ENCODE results near the gene SORBS1. TPM values are rescaled to one million over a fixed set of nuclear protein-coding genes. Genes with fewer than 3 reads are reported as not detected.

Gene SORBS1
- total RNA-seq, 8 experiments from 2014 or later: 2.0 to 105 (median 35.8) TPM

DNA sequence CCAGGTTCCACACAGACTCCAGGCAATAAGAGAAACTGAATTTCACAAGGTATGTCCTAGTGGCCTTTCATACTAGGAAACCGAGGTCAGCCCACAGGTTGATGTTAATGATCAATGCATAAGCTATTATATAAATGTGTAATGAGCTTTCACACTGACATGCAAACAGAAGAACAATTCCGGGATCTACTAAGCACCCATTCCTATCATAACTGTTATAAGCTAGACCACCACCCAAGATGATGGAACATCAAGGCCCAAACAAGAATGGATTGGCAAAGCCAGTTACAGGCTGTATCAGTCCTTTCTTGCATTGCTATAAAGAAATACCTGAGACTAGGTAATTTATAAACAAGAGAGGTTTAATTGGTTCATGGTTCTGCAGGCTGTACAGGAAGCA lies 15.2 kb downstream of the SORBS1 start:
- ATAC-seq (replicated peaks in 6 of 8): no peak
- H3K4me1 ChIP-seq (replicated peaks in 1 of 2): no peaks in the 10 kb centered on the region
- H3K4me3 ChIP-seq: no peak overlapping the region
- in situ Hi-C loops (cut with MboI; ENCODE audit: low pct_unique_long_range_greater_than_20kb in 2 of 9, low sequenced_read_pairs in 9 of 9, unreplicated experiment in 9 of 9): no loop called here
- no peak overlapping the region for H3K27ac ChIP-seq
- 14 to 100% (median 88%) methylated on average over 1 to 2 of the region's 2 CpGs; no CpG with 5 or more reads in 1 of the 10 experiments for WGBS, 10 experiments

DNA sequence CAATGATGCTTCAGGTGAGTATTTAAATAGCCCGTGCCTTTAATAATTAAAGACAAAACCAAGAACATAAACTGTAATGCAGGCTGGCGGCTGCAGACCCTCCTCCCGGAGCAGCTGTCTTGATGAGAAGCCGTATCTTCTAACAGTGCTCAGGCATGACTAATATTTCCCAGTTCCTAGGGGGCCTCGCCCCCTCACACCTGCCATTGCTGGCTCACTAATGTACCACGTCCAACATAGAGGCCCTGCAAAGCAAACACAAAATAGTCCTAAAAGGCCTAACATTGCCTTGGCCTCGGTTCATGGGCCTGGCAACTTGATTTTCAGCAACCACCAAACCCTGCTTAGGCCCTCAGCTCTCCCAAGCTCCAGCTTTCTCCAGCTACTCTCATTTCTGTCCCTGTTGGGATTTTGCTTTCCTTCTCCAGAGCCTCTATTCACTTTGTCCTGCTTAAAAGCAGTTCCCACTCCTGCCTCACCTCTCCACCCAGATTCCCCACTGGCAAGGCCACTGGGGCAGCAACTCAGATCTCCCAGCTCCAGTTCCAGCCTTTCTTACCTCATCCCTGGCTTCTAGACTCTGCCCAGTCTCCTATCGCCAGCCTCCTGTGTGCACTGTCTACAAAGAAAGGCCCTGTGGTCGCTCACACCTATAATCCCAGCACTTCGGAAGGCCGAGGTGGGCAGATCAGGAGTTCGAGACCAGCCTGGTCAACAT lies 16.2 kb downstream of the SORBS1 start:
- 25 to 100% (median 78%) methylated on average over 2 to 10 of the region's 12 CpGs; no CpG with 5 or more reads in 1 of the 10 experiments for WGBS, 10 experiments
- H3K27ac ChIP-seq: no peak overlapping the region
- H3K4me1 ChIP-seq (replicated peaks in 1 of 2): peaks cover 0 to 2% of the 10 kb centered on the region in 2 donors
- ATAC-seq (replicated peaks in 6 of 8): peak in 1 of 8 experiments; percentile 14
- H3K4me3 ChIP-seq: no peak overlapping the region
- in situ Hi-C loops (cut with MboI; ENCODE audit: low pct_unique_long_range_greater_than_20kb in 2 of 9, low sequenced_read_pairs in 9 of 9, unreplicated experiment in 9 of 9): no loop called here

DNA sequence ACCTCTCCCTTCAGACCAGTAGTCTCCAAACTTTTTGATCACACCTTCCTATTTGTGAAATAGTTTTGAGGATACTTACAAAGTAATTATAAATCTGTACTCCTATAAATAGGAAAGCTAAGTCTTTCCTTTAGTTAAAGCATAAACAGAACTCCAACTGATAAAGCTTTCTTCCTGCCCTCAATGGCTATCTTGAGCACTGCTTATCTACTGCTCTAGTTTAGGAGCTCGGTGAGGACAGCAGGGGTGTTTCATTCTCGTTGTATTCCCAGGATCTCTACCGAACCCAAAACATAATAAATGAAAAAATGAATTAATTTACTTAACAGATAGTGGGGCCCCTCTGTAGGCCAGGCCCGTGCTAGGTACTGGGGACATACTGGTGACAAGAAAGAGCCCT lies 17.7 kb downstream of the SORBS1 start:
- H3K27ac ChIP-seq: no peak overlapping the region
- ATAC-seq (replicated peaks in 6 of 8): no peak
- in situ Hi-C loops (cut with MboI; ENCODE audit: low pct_unique_long_range_greater_than_20kb in 2 of 9, low sequenced_read_pairs in 9 of 9, unreplicated experiment in 9 of 9): no loop called here
- WGBS, 10 experiments: 36 to 89% (median 80%) methylated on average over 1 to 4 of the region's 4 CpGs; no CpG with 5 or more reads in 2 of the 10 experiments
- no peak overlapping the region for H3K4me3 ChIP-seq
- H3K4me1 ChIP-seq (replicated peaks in 1 of 2): peaks cover 0 to 6% of the 10 kb centered on the region in 2 donors

DNA sequence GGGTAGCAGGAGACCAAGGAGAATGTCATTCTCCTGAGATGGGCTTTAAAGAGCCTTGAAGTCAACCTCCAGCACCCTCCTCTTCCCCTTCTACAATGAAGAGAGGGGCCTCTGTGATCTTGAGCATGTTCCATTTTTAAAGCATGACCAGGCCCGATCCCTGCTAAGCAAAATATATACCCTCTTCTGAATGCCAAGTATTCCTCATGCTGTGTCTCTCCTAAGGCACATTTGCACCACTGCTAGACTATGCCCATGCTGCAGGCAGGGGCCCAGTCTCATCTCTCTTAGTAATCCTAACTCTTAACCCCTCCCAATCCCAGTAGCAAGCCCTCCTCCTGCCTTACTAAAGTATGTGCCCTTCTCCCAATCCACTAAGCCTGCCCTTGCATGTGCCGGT lies 18.4 kb downstream of the SORBS1 start:
- no peak for ATAC-seq (replicated peaks in 6 of 8)

DNA sequence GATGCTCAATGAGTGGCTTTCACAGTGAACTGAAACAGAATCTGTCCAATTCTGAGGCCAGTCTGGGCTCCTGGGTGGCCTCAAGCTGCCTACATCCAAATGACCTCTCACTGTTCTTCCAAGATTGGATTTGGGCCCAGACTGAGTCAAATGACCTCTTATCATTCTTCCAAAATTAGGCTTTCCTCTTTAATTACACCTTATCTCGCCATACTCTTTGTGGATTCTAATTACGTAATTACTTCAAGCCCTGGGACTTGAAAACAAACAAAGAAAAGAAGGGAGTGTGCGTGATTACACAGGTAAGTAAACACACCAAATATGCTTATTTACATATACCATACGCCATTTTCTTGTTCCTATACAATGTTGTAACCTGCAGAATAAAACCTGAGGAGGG lies 18.8 kb downstream of the SORBS1 start:
- WGBS, 10 experiments: 57 to 100% (median 95%) methylated on average over 1 to 4 of the region's 4 CpGs; no CpG with 5 or more reads in 1 of the 10 experiments
- ATAC-seq (replicated peaks in 6 of 8): no peak

More for the DNA sequence above, 18.4 kb downstream of the SORBS1 start:
- Histone ChIP-seq H3K4me3 (no peak overlapping the region), H3K4me1 (replicated peaks in 1 of 2) (peaks cover 0 to 6% of the 10 kb centered on the region in 2 donors), H3K27ac (no peak overlapping the region)
- in situ Hi-C loops (cut with MboI; ENCODE audit: low pct_unique_long_range_greater_than_20kb in 2 of 9, low sequenced_read_pairs in 9 of 9, unreplicated experiment in 9 of 9): no loop called here
- WGBS, 10 experiments: 80 to 100% (median 93%) methylated on average over 1 to 2 of the region's 2 CpGs; no CpG with 5 or more reads in 4 of the 10 experiments

DNA sequence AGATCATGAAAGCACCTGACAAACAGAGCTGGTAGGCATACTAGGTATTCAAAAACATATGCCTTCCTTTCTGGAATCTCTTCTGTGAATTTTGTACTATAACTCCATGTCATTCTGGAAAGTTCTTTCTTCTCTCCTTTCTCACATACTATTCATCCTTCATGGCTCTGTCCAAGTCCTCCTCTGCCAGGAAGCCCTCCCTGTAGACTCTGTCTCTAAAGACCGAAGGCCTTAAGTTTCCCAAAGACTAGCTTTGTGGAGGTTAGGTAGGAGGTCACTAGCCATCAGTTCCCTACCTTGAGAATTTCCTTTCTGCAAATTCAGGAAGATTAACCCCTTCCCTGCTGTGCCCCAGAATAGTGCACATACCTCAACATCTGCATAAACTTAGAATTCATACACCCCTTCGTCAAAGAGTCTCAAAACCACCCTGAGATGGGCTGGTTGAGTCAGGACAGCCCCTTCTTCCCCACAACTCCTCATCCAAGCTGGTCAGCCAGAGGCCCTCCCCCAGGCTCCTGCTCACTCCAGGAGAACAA lies 20.6 kb downstream of the SORBS1 start:
- no peak overlapping the region for H3K27ac ChIP-seq
- no peak for ATAC-seq (replicated peaks in 6 of 8)
- WGBS, 10 experiments: 17 to 91% (median 60%) methylated on average over 1 to 2 of the region's 2 CpGs; no CpG with 5 or more reads in 5 of the 10 experiments
- in situ Hi-C loops (cut with MboI; ENCODE audit: low pct_unique_long_range_greater_than_20kb in 2 of 9, low sequenced_read_pairs in 9 of 9, unreplicated experiment in 9 of 9): no loop called here
- H3K4me3 ChIP-seq: no peak overlapping the region
- peaks cover 14 to 16% of the 10 kb centered on the region in 2 donors for H3K4me1 ChIP-seq (replicated peaks in 1 of 2)

More for the DNA sequence above, 18.8 kb downstream of the SORBS1 start:
- Histone ChIP-seq H3K4me3 (no peak overlapping the region), H3K4me1 (replicated peaks in 1 of 2) (peaks cover 0 to 6% of the 10 kb centered on the region in 2 donors), H3K27ac (no peak overlapping the region)
- in situ Hi-C loops (cut with MboI; ENCODE audit: low pct_unique_long_range_greater_than_20kb in 2 of 9, low sequenced_read_pairs in 9 of 9, unreplicated experiment in 9 of 9): no loop called here

DNA sequence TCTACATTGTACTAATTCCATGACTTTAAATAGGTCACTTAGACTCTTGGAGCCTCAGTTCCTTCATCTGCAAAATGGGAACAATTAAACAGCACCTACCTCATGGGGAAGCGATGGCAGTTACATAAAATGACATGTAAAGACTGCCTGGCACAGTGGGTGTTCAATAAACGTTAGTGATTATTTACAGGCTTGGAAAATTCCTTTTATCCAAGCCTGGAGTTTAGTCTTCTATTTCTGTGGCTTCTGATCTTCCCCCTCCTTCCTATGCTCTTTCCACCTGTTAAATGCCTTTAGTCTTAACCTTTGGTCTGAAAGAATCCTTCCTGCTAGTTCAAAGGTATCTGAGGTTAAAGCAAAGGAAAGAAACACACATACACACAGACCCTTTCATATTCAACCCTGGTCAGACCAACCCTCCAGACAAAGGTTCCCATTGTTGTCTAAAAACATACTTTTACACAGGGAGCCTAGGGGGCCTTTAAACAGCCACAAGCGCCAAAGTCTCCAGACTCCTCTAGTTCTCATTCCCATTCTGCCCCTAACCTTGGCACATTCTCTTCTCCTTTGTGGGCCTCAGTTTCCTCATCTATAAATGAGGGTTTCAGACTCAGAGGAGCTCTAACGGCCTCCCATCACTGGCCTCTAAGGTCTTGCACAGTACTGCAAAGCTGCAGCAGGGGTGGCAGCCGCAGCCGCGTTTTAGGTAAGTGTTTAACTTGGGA lies 21.4 kb downstream of the SORBS1 start:
- H3K27ac ChIP-seq: no peak overlapping the region
- H3K4me3 ChIP-seq: no peak overlapping the region
- no peak for ATAC-seq (replicated peaks in 6 of 8)
- in situ Hi-C loops (cut with MboI; ENCODE audit: low pct_unique_long_range_greater_than_20kb in 2 of 9, low sequenced_read_pairs in 9 of 9, unreplicated experiment in 9 of 9): no loop called here
- peaks cover 20 to 22% of the 10 kb centered on the region in 2 donors for H3K4me1 ChIP-seq (replicated peaks in 1 of 2)
- WGBS, 10 experiments: 44 to 75% (median 59%) methylated on average over 2 to 6 of the region's 7 CpGs; no CpG with 5 or more reads in 2 of the 10 experiments

DNA sequence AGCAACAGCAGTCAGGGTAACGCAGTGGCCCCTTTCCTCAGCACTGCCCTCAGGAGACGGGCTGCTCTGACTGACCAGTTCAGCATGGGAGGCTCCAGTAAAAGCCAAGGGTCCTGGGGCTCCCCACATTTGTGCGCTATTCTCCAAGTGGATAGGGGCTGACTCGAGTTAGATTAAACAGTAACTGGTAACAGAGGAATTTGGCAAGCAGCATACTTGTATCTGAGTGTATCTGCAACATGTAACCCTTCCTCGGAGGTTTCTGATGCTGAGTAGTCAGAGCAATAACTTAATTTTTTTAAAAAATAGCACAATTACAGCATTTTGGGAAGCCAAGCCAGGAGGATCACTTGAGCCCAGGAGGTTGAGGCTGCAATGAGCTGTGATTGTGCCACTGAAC lies 22.8 kb downstream of the SORBS1 start:
- in situ Hi-C loops (cut with MboI; ENCODE audit: low pct_unique_long_range_greater_than_20kb in 2 of 9, low sequenced_read_pairs in 9 of 9, unreplicated experiment in 9 of 9): no loop called here
- no peak overlapping the region for H3K27ac ChIP-seq
- H3K4me1 ChIP-seq (replicated peaks in 1 of 2): peaks cover 20 to 26% of the 10 kb centered on the region in 2 donors
- 0 to 100% (median 88%) methylated on average over 1 to 3 of the region's 5 CpGs; no CpG with 5 or more reads in 2 of the 10 experiments for WGBS, 10 experiments
- no peak for ATAC-seq (replicated peaks in 6 of 8)
- no peak overlapping the region for H3K4me3 ChIP-seq

DNA sequence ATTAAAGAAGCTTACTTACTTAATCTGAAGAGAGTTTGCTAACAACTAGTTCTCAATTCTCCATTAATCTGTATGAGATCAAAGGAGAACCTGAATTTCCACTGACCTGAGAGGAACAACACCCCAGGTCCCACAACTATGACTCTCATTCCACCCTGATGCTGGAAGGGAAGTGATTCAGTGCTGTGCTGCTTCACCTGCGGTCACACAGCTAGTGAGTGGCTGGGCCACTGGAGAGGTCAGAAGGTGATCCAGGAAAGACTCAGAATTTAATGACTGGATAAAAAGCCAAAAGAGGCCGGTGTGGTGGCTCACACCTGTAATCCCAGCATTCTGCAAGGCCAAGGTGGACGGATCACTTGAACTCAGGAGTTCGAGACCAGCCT lies 23.6 kb downstream of the SORBS1 start:
- H3K27ac ChIP-seq: no peak overlapping the region
- peaks cover 24 to 34% of the 10 kb centered on the region in 2 donors for H3K4me1 ChIP-seq (replicated peaks in 1 of 2)
- in situ Hi-C loops (cut with MboI; ENCODE audit: low pct_unique_long_range_greater_than_20kb in 2 of 9, low sequenced_read_pairs in 9 of 9, unreplicated experiment in 9 of 9): no loop called here
- WGBS, 10 experiments: 58 to 100% (median 87%) methylated on average over 2 to 3 of the region's 4 CpGs; no CpG with 5 or more reads in 1 of the 10 experiments
- ATAC-seq (replicated peaks in 6 of 8): no peak
- no peak overlapping the region for H3K4me3 ChIP-seq

DNA sequence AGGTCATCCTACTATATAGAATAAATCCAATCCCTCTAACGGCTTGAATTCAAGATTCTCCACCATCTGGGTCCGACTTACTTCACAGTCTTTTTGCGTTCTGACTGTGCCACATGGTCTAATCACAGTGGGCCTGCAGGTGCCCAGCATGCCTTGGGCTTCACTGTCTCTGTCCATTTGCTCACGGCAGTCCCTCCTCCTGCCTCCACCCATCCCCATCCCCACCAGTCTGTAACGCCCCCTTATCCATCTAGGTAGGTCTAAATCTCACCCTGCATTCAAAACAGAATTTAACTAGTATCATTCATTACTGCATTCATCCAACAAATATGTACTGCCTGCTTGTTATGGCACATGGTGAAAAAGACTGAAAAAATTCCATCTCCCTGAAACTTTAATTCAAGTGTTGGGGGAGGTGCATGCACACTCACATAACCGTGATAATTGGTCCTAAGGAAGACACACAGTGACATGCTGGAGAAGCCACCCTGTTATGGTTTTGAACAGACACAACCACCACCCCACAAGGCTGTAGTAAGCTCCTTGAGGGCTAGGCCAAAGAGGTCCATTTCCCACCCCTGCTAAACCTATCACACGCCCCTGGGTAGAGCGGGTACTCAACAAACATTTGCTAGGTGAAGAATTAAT lies 24.2 kb downstream of the SORBS1 start:
- no peak for ATAC-seq (replicated peaks in 6 of 8)
- in situ Hi-C loops (cut with MboI; ENCODE audit: low pct_unique_long_range_greater_than_20kb in 2 of 9, low sequenced_read_pairs in 9 of 9, unreplicated experiment in 9 of 9): no loop called here

DNA sequence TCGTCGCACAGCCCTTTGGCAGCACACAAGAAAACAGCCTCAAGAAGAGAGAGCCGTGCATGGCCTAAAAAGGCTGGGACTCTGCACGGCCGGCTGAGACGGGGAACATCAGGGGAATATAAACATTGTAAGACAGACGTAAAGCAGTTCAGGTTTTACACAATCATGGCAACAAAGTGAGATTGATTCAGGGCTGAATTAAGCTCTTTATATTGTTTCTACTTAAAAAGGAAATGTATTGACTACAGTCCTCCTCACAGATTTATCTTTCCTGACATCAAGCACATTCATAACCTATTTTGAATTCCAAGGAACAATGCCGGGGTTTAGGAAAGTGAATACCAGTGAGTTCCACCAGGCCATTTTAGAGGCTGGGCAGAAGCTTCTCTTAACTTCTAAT lies 25.2 kb downstream of the SORBS1 start:
- Histone ChIP-seq H3K4me1 (replicated peaks in 1 of 2) (peaks cover 24 to 35% of the 10 kb centered on the region in 2 donors), H3K27ac (peak overlapping the region in 1 of 2 donors; percentile 56), H3K4me3 (no peak overlapping the region)
- ATAC-seq (replicated peaks in 6 of 8): peak in 5 of 8 experiments; percentile 70 to 83 (median 79)
- in situ Hi-C loops (cut with MboI; ENCODE audit: low pct_unique_long_range_greater_than_20kb in 2 of 9, low sequenced_read_pairs in 9 of 9, unreplicated experiment in 9 of 9): no loop called here
- WGBS, 10 experiments: 39 to 100% (median 64%) methylated on average over 1 to 7 of the region's 8 CpGs; no CpG with 5 or more reads in 1 of the 10 experiments

More for the DNA sequence above, 24.2 kb downstream of the SORBS1 start:
- WGBS, 10 experiments: 60 to 100% (median 97%) methylated on average over 1 to 7 of the region's 8 CpGs; no CpG with 5 or more reads in 2 of the 10 experiments
- Histone ChIP-seq H3K4me3 (no peak overlapping the region), H3K27ac (no peak overlapping the region), H3K4me1 (replicated peaks in 1 of 2) (peaks cover 24 to 35% of the 10 kb centered on the region in 2 donors)

DNA sequence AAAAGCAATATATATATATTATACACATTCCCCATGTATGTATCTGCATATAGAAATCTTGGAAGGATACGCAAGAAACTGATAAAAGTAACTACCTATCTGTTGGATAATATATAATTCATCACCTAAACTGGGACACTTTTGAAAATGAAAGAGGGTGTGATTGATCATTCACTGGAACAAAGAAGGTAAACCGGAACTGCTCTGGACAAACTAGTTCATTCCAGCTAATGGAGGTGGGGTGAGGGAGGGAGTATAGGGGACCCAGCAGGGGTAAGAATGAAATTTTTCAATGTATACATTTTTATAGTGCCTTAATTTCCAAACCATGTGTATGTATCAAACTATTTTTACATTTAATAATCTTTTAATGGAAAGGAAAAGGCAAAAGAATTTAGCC lies 25.6 kb downstream of the SORBS1 start:
- peak in 5 of 8 experiments; percentile 27 to 65 (median 39) for ATAC-seq (replicated peaks in 6 of 8)
- WGBS, 10 experiments: 50 to 100% (median 74%) methylated on average over 1 to 2 of the region's 2 CpGs; no CpG with 5 or more reads in 2 of the 10 experiments
- Histone ChIP-seq H3K27ac (peak overlapping the region in 1 of 2 donors; percentile 56), H3K4me1 (replicated peaks in 1 of 2) (peaks cover 24 to 35% of the 10 kb centered on the region in 2 donors), H3K4me3 (no peak overlapping the region)
- in situ Hi-C loops (cut with MboI; ENCODE audit: low pct_unique_long_range_greater_than_20kb in 2 of 9, low sequenced_read_pairs in 9 of 9, unreplicated experiment in 9 of 9): no loop called here
